Epithelial cell of esophagus (primary cell): Measurements from ENCODE around the gene PKP2.
"Not testable (repeated sequence)": the region's sequence is repeated elsewhere in the genome, so short reads cannot be mapped to it uniquely, and the experiment has no call there.

ENCODE experiments used
- DNase-seq: peaks from one replicate; pipeline ENCODE4 v3.0.0; 2010; ENCODE audit warnings: low read depth
- H3K4me3 ChIP-seq: 2 replicates; pipeline ENCODE4 v1.5.1; 2011; ENCODE audit warnings: mild to moderate bottlenecking, low read length, control low read depth
- CTCF ChIP-seq: IDR thresholded peaks from 2 replicates; pipeline ENCODE4 v1.5.1; 2011; ENCODE audit warnings: low read depth, mild to moderate bottlenecking, low read length, control low read depth, inconsistent platforms; ENCODE audit not compliant: insufficient read depth; ENCODE audit errors: missing control alignments

Gene PKP2

GRCh38 chr12:32877601-32878459, 18.7 kb downstream of the PKP2 start:
- no peak for DNase-seq
- no peak overlapping the region for H3K4me3 ChIP-seq
- no peak for TF ChIP-seq CTCF

- H3K4me3 ChIP-seq, result no peak overlapping the region
- TF ChIP-seq CTCF, result no peak
- no peak for DNase-seq
Measured at GRCh38 chr12:32876004-32876403, 20.6 kb downstream of the PKP2 start.

DNA sequence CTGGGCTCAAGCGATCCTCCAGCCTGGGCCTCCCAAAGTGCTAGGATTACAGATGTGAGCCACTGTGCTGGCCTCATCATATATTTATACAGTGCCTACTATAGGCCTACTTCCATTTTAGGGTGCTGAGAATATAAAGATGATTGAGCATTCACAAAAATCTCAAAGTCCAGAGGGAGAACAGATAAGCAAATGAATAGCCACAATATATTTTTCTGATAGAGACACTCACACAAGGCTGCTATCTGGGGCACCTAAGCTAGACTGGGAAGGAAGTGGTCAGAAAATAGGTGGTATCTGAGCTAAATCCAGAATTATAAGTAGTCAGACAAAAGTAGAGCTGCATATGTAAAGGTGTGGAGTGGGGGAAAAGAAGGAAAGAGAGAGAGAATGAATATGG, 21.6 kb downstream of the PKP2 start:
- TF ChIP-seq CTCF, result no peak
- no peak for DNase-seq
- no peak overlapping the region for H3K4me3 ChIP-seq

DNA sequence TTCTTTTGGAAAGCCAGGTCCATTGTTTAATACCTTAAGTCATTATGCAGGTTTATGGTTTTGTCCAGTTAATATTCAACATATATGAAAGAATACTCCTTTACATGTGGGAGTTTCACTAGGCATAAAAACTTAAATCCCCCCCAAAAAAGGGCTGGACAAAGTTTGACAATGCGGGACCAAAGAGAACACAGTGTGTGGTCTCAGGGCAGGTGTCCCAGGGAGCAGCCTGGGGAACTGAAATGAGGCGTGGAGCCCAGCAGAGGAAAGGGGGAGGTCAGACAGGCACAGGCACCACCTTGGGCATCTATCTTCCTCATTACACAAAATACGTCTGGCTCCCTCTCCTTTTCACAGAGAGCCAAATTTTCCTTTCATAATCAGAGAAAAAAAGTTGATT, 22.5 kb downstream of the PKP2 start:
- no peak overlapping the region for H3K4me3 ChIP-seq
- DNase-seq, result no peak
- TF ChIP-seq CTCF, result no peak

- not testable (repeated sequence) for H3K4me3 ChIP-seq, DNase-seq
Measured at GRCh38 chr12:32872416-32872815, 24.2 kb downstream of the PKP2 start.

DNA sequence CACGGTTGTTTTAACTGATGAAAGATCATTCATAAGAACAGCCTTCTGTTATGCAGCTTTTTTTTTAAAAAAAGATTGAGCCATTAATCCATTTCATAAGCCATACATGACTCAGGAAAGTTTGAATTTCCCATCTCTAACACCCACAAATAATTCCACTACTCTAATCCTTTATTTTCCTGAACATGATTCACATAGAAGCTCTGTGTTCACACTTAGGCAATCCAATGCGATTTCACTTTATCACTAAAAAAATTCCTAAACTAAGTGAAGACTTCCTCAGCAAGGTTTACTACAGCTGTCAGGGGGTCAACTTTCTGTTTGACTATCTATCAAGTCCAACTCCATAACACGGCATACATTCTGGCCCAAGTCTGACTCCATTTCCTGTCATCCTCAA, 25.9 kb downstream of the PKP2 start:
- no peak overlapping the region for H3K4me3 ChIP-seq
- peak; percentile 63 for DNase-seq
- TF ChIP-seq CTCF, result no peak

- DNase-seq, result no peak
- H3K4me3 ChIP-seq, result no peak overlapping the region
- no peak for TF ChIP-seq CTCF
Measured at GRCh38 chr12:32868885-32869284, 27.7 kb downstream of the PKP2 start.
